ENCODE data around the gene C15orf62.

C15orf62 gene, protein sequence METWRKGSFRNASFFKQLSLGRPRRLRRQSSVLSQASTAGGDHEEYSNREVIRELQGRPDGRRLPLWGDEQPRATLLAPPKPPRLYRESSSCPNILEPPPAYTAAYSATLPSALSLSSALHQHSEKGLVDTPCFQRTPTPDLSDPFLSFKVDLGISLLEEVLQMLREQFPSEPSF

GRCh38 chr15:40769274-40770146, at the start of gene C15orf62:
Gene C15orf62, plus strand, starts transcription at chr15:40769980. Its CDS starts 516 bp downstream, at chr15:40770496.
- DNase-seq (ENCODE audit: low read depth in 4 of 4, low spot score in 1 of 4): peak in 3 of 4 experiments; percentile 36 to 59 (median 55)

DNA sequence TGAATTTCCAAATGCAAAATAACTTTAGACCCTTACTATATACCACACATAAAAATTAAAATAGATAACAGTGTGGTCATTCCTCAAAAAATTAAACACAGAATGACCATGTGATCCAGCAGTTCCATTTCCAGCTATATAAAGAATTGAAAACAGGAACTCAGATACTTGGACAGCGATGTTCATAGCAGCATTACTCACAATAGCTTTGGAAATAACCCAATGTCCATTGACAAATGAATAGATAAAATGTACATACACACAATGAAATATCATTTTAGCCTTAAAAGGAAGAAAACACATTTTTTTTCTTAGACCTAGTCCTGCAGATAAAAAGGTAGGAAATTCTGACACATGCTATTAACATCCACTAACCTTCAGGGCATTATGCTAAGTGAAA, 48.1 kb upstream of the C15orf62 start:
- DNase-seq (ENCODE audit: low read depth in 4 of 4, low spot score in 1 of 4): no peak

DNA sequence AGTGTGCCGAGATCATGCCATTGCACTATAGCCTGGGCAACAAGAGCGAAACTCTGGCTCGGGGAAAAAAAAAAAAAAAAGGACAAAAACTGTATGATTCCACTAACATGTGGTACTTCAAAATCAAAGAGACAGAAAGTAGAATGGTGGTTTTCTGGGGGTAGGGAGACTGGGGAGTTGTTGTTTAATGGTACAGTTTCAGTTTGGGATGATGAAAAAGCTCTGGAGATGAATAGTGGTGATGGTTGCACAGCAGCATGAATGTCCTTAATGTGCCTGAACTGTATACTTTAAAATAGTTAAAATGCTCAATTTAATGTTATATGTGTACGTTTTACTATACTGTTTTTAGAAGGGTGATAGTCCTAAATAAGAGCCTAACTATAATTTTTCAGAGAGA, 47.4 kb upstream of the C15orf62 start:
- no peak for DNase-seq (ENCODE audit: low read depth in 4 of 4, low spot score in 1 of 4)

- DNase-seq (ENCODE audit: low read depth in 4 of 4, low spot score in 1 of 4): no peak
Observed at GRCh38 chr15:40722934-40723333, 46.8 kb upstream of the C15orf62 start.

DNA sequence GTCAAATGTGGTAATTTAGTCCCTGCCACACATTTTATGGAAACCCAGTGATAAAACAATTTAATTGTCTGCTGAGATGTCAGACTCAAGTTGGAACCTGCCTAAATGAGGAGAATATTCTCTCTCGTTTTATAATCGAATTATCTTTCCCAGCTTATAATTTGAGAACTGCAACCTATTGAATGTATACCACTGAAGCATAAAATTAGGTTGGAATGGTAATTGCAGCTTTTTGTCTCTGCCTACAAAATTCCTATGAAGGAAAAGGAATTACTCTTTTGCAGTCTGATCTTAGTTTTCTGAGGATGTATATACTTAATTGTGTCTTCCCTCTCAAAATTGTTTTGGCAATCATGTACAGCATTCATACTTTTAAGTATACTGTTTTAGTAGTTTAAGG, 45.9 kb upstream of the C15orf62 start:
- DNase-seq (ENCODE audit: low read depth in 4 of 4, low spot score in 1 of 4): no peak

DNA sequence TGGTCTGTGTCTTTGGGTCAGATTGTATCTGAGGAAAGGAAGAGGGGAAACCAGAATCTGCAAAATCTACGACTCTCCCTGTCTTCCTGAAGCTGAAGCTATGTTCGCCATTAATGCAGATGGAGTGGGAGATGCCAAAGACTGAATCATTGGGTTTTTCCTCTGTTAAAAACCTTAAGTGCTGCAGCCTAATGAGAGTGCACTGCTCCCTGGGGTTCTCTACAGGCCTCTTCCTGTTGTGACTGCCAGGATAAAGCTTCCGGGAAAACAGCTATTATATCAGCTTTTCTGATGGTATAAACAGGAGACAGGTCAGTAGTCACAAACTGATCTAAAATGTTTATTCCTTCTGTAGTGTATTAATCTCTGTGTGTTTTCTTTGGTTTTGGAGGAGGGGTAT, 38.7 kb upstream of the C15orf62 start:
- DNase-seq (ENCODE audit: low read depth in 4 of 4, low spot score in 1 of 4): no peak

GRCh38 chr15:40736575-40736974, 33.2 kb upstream of the C15orf62 start:
- DNase-seq (ENCODE audit: low read depth in 4 of 4, low spot score in 1 of 4): no peak

- no peak for DNase-seq (ENCODE audit: low read depth in 4 of 4, low spot score in 1 of 4)
Observed at GRCh38 chr15:40737048-40737447, 32.7 kb upstream of the C15orf62 start.

GRCh38 chr15:40739047-40739446, 30.7 kb upstream of the C15orf62 start:
- DNase-seq (ENCODE audit: low read depth in 4 of 4, low spot score in 1 of 4): no peak

GRCh38 chr15:40739854-40740253, 29.9 kb upstream of the C15orf62 start:
- no peak for DNase-seq (ENCODE audit: low read depth in 4 of 4, low spot score in 1 of 4)

- DNase-seq (ENCODE audit: low read depth in 4 of 4, low spot score in 1 of 4): no peak
Observed at GRCh38 chr15:40743485-40743901, 26.3 kb upstream of the C15orf62 start.

DNA sequence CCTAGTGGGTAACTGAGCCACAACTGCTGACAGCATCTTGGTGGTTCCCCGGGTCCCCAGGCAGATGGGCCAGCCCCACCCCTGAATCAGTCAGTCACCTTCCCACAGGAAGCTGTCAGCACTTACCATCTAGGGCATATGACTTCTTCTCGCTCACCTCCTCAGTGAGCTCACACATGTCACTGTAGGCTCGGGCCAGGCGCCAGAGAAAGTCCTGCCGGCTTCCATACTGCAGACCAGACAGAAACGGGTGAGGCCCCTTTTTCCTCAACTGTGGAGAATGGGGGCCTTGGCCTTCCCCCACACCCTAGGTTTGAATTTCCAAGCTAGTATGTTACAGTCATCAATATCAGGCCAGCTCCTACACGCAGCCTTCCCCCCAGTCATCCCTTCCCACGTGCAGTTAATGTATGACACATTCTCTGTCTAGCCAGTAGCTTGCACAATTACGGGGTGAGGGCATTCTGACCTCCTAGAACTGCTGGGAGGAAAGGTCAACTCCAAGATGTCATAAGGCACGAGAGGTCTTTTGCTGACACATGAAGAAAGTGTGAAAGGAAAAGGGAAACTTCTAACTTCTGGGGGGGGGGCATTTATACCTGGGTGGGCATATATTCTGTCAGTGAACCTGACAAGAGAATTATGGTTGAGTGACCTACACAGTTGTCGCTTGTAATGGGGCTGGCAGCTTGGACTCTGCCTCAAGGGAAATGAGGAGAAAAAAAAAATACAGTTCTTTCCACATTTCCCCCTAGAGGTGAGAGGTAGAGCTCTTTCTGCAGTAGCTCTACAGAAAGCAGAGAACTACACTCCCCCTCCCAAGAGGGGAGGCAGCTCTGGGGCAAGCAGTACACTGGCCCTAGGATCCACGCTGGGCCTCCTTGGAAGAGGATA, 25.6 kb upstream of the C15orf62 start:
- peak in 2 of 4 experiments; percentile 31 to 56 for DNase-seq (ENCODE audit: low read depth in 4 of 4, low spot score in 1 of 4)

- DNase-seq (ENCODE audit: low read depth in 4 of 4, low spot score in 1 of 4): no peak
Observed at GRCh38 chr15:40744815-40745152, 25.0 kb upstream of the C15orf62 start.

- DNase-seq (ENCODE audit: low read depth in 4 of 4, low spot score in 1 of 4): no peak
Observed at GRCh38 chr15:40746916-40747418, 22.8 kb upstream of the C15orf62 start.

- no peak for DNase-seq (ENCODE audit: low read depth in 4 of 4, low spot score in 1 of 4)
Observed at GRCh38 chr15:40747685-40748631, 21.8 kb upstream of the C15orf62 start.

- no peak for DNase-seq (ENCODE audit: low read depth in 4 of 4, low spot score in 1 of 4)
Observed at GRCh38 chr15:40749151-40749630, 20.6 kb upstream of the C15orf62 start.

DNA sequence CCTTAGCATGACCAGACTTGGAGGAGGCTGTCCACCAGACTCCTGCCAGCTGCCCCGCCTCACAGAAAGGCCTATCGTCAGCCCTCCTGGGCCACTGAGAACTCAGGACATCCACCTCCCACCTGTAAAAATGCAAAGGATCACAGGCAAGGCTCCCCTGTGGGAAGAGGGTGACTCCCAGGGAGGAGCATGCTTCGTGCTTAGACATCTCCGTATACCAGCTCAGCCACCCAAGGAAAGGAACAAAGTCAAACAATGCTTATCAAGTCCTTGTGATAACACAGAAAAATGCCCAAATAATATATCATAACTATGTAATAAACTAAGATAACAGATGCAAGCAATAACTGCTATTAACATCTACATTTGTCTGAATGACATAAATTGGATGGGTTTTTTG, 18.9 kb upstream of the C15orf62 start:
- DNase-seq (ENCODE audit: low read depth in 4 of 4, low spot score in 1 of 4): no peak

- no peak for DNase-seq (ENCODE audit: low read depth in 4 of 4, low spot score in 1 of 4)
Observed at GRCh38 chr15:40751745-40752144, 18.0 kb upstream of the C15orf62 start.

DNA sequence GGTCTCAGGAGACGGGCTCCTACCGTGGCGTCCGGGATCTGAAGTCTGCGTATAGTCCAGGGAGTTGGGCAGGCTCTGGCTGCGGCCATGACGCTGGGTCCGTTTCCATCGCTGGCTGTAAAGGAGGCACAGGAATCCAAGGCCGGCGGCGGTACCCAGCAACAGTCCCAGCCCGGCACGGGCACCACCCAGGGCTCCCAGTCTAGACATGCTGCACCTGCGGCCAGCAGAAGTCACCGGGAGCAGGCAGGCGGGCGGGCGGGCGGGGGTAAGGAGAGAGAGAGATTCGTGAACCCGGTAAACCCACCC, 15.3 kb upstream of the C15orf62 start:
- no peak for DNase-seq (ENCODE audit: low read depth in 4 of 4, low spot score in 1 of 4)

Data from stimulated activated CD4-positive, alpha-beta T cell treated with anti-CD3 and anti-CD28 coated beads, Interleukin-1b, Interleukin-23, amount 100 ng/mL, for 24 hours (primary cell).